ENCODE results near the gene GUCD1. TPM values are rescaled to one million over a fixed set of nuclear protein-coding genes. Genes with fewer than 3 reads are reported as not detected.

Gene GUCD1
- total and polyA plus RNA-seq, 2 of the 8 experiments (the other 6 are each of a cell fraction or from before 2014, with no cell fraction given), result 85.2 to 128 TPM

- Histone ChIP-seq H3K27me3 (replicated peaks in 1 of 4; ENCODE audit: control insufficient read depth in 3 of 4, extremely low read depth in 1 of 4, insufficient read depth in 3 of 4, low read length in 3 of 4) (no peaks in the 10 kb centered on the region), H3K56ac (replicated peaks; ENCODE audit: insufficient read length, low read depth, low read length) (no peak overlapping the region), H4K20me1 (replicated peaks in 1 of 2; ENCODE audit: control insufficient read depth in 1 of 2, insufficient read depth in 2 of 2, low read length in 2 of 2) (peaks cover 0 to 2% of the 10 kb centered on the region in 2 experiments), H3K79me1 (ENCODE audit: low read depth, low read length) (no peaks in the 10 kb centered on the region; the same call in 1 of the 2 replicates), H3K4me3 (ENCODE audit: extremely low read depth in 1 of 4, insufficient read depth in 2 of 4, low read depth in 3 of 4, low read length in 4 of 4) (no peak overlapping the region), H4K91ac (replicated peaks; ENCODE audit: insufficient read length, low read length) (no peak overlapping the region), H3K18ac (ENCODE audit: extremely low read depth, low read length) (no peak overlapping the region), H2BK20ac (ENCODE audit: low read length) (no peak overlapping the region), H3K36me3 (ENCODE audit: control insufficient read depth in 2 of 4, insufficient read depth in 4 of 4, low read length in 3 of 4) (peaks cover 0 to 5% (median under 1%) of the 10 kb centered on the region in 4 experiments; a peak in 3 of 8 replicates), H3K79me2 (ENCODE audit: control insufficient read depth in 1 of 2, insufficient read depth in 2 of 2, low read length in 2 of 2) (no peaks in the 10 kb centered on the region), H2BK120ac (replicated peaks; ENCODE audit: low read depth, low read length) (no peak overlapping the region), H3K27ac (ENCODE audit: low read depth, low read length) (no peak overlapping the region), H2AK5ac (ENCODE audit: low read depth, low read length) (no peak overlapping the region), H2AFZ (ENCODE audit: low read length) (no peak overlapping the region), H3K9ac (replicated peaks in 1 of 4; ENCODE audit: extremely low read depth in 1 of 4, low read depth in 3 of 4, low read length in 3 of 4) (no peak overlapping the region), H3K4me2 (ENCODE audit: insufficient read depth in 1 of 2, low read depth in 2 of 2, low read length in 2 of 2) (no peak overlapping the region), H4K5ac (ENCODE audit: insufficient read length, low read depth, low read length) (no peak overlapping the region), H3K23me2 (ENCODE audit: low read depth, low read length) (peaks cover 2% of the 10 kb centered on the region; the same call in 1 of the 2 replicates), H2BK5ac (ENCODE audit: low read depth, low read length) (no peak overlapping the region), H3K9me3 (ENCODE audit: insufficient read depth in 2 of 2, low read depth in 1 of 2, low read length in 1 of 2) (no peaks in the 10 kb centered on the region), H2BK12ac (ENCODE audit: low read depth, low read length) (no peak overlapping the region), H2BK15ac (ENCODE audit: low read length) (no peak overlapping the region), H3K14ac (ENCODE audit: insufficient read length) (no peak overlapping the region), H3K4ac (replicated peaks; ENCODE audit: insufficient read length, low read depth, low read length) (no peak overlapping the region), H4K8ac (ENCODE audit: extremely low read depth, insufficient read depth, low read length) (no peak overlapping the region), H3K23ac (ENCODE audit: insufficient read length) (no peak overlapping the region), H3K4me1 (replicated peaks in 1 of 4; ENCODE audit: control insufficient read depth in 3 of 4, insufficient read depth in 4 of 4, low read length in 3 of 4) (peaks cover 0 to 9% (median 6%) of the 10 kb centered on the region in 4 experiments; a peak in 5 of 7 replicates)
- ChIA-PET CTCF (ENCODE audit: partially characterized antibody) (interaction anchor here (1.4 kb wide), 1 partner anchor 11 kb away, joined by 4 read pairs; no protein-coding TSS in a partner anchor), POLR2A (ENCODE audit: partially characterized antibody) (interaction anchor here (1.0 to 1.6 kb wide), 3 partner anchors 10 to 11 kb away, joined by 4 to 8 read pairs (median 6); no protein-coding TSS in a partner anchor)
- DNase-seq (ENCODE audit: low read depth in 1 of 2, low spot score in 2 of 2) (no peak), FAIRE-seq (no peak)
- TF ChIP-seq EP300 (IDR thresholded peaks at IDR 0.05; ENCODE audit: borderline replicate concordance in 1 of 2, low read depth in 2 of 2, low read length in 2 of 2) (no peak), CBX5 (IDR thresholded peaks at IDR 0.05; ENCODE audit: low read depth, low read length) (no peak), EZH2 (IDR thresholded peaks at IDR 0.05; ENCODE audit: low read depth, low read length, severe bottlenecking) (no peak), KDM5A (IDR thresholded peaks at IDR 0.05; ENCODE audit: low read length) (no peak), SP2 (IDR thresholded peaks at IDR 0.05; ENCODE audit: low read length) (no peak), RXRA (IDR thresholded peaks at IDR 0.05; ENCODE audit: insufficient read depth, low read depth, low read length) (no peak), CHD2 (IDR thresholded peaks at IDR 0.05; ENCODE audit: low read length) (no peak), ZNF274 (IDR thresholded peaks at IDR 0.05; ENCODE audit: borderline replicate concordance, extremely low read depth, low read length) (no peak), CEBPB (IDR thresholded peaks at IDR 0.05; ENCODE audit: low read depth, low read length) (no peak), GABPA (IDR thresholded peaks at IDR 0.05; ENCODE audit: borderline replicate concordance, insufficient read depth, low read length) (no peak)
- 97% methylated on average over 10 of the region's 13 CpGs; no CpG with 5 or more reads in 1 of the 2 experiments for WGBS, 2 experiments (ENCODE audit: extremely low coverage in 1 of 2, insufficient coverage in 1 of 2, insufficient read length in 1 of 2, insufficient replicate concordance in 2 of 2, low coverage in 1 of 2, low lambda C conversion rate in 2 of 2, missing lambda C conversion rate in 1 of 2)
Measured at GRCh38 chr22:24588381-24588756, 33.4 kb upstream of the GUCD1 start.
